Measurements from ENCODE around the gene KIAA0825. TPM values are rescaled to one million over a fixed set of nuclear protein-coding genes. Genes with fewer than 3 reads are reported as not detected.
A peak's percentile ranks its signal among the peaks of the same experiment; 100 is the strongest.
"Not testable (repeated sequence)": the region's sequence is repeated elsewhere in the genome, so short reads cannot be mapped to it uniquely, and the experiment has no call there.

Gene KIAA0825
- total and polyA plus RNA-seq, 8 donors, result 0.29 to 15.6 (median 1.5) TPM

GRCh38 chr5:94159144-94159543 lies 459.3 kb downstream of the KIAA0825 start:
- DNase-seq, result no peak
- Histone ChIP-seq H3K9me3 (peaks cover 0 to 2% (median under 1%) of the 10 kb centered on the region in 4 donors), H3K27me3 (no peaks in the 10 kb centered on the region), H3K4me1 (no peaks in the 10 kb centered on the region), H3K27ac (no peak overlapping the region), H3K36me3 (no peaks in the 10 kb centered on the region), H3K4me3 (no peak overlapping the region)
- WGBS, 5 donors, result 81 to 95% (median 88%) methylated on average over 4 of the region's 4 CpGs
- TF ChIP-seq POLR2AphosphoS5 (IDR thresholded peaks at IDR 0.05) (no peak), POLR2A (IDR thresholded peaks at IDR 0.05) (no peak), CTCF (IDR thresholded peaks at IDR 0.05) (no peak)
- intact Hi-C loops (cut with DNase I; ENCODE audit: low total_unique reads), result no loop called here

GRCh38 chr5:94157704-94158539 lies 460.5 kb downstream of the KIAA0825 start:
- Histone ChIP-seq H3K4me3 (no peak overlapping the region), H3K27me3 (no peaks in the 10 kb centered on the region), H3K4me1 (no peaks in the 10 kb centered on the region), H3K36me3 (no peaks in the 10 kb centered on the region), H3K9me3 (no peaks in the 10 kb centered on the region), H3K27ac (no peak overlapping the region)
- 48 to 64% (median 61%) methylated on average over 4 of the region's 4 CpGs for WGBS, 5 donors
- intact Hi-C loops (cut with DNase I; ENCODE audit: low total_unique reads), result no loop called here
- DNase-seq, result peak in 1 of 2 donors; percentile 3
- no peak for TF ChIP-seq POLR2AphosphoS5 (IDR thresholded peaks at IDR 0.05)
- no peak for TF ChIP-seq EP300 (IDR thresholded peaks at IDR 0.05)
- TF ChIP-seq CTCF (IDR thresholded peaks at IDR 0.05), result no peak
- TF ChIP-seq POLR2A (IDR thresholded peaks at IDR 0.05), result no peak

GRCh38 chr5:94154672-94155071 lies 463.7 kb downstream of the KIAA0825 start:
- H3K4me3 ChIP-seq, result no peak overlapping the region
- no peak for TF ChIP-seq POLR2AphosphoS5 (IDR thresholded peaks at IDR 0.05)
- TF ChIP-seq CTCF (IDR thresholded peaks at IDR 0.05), result no peak
- TF ChIP-seq POLR2A (IDR thresholded peaks at IDR 0.05), result no peak
- no peaks in the 10 kb centered on the region for H3K36me3 ChIP-seq
- 38 to 69% (median 54%) methylated on average over 2 of the region's 2 CpGs for WGBS, 5 donors
- H3K9me3 ChIP-seq, result no peaks in the 10 kb centered on the region
- intact Hi-C loops (cut with DNase I; ENCODE audit: low total_unique reads), result no loop called here
- DNase-seq, result no peak
- no peaks in the 10 kb centered on the region for H3K4me1 ChIP-seq
- H3K27ac ChIP-seq, result no peak overlapping the region
- no peaks in the 10 kb centered on the region for H3K27me3 ChIP-seq

GRCh38 chr5:94153736-94154450 lies 464.5 kb downstream of the KIAA0825 start:
- Histone ChIP-seq H3K27me3 (no peaks in the 10 kb centered on the region), H3K9me3 (no peaks in the 10 kb centered on the region), H3K36me3 (no peaks in the 10 kb centered on the region), H3K4me3 (no peak overlapping the region), H3K4me1 (no peaks in the 10 kb centered on the region), H3K27ac (no peak overlapping the region)
- no peak for DNase-seq
- intact Hi-C loops (cut with DNase I; ENCODE audit: low total_unique reads), result no loop called here
- WGBS, 5 donors, result 76 to 89% (median 82%) methylated on average over 3 of the region's 3 CpGs
- TF ChIP-seq EP300 (IDR thresholded peaks at IDR 0.05), result no peak
- TF ChIP-seq POLR2A (IDR thresholded peaks at IDR 0.05), result no peak
- TF ChIP-seq POLR2AphosphoS5 (IDR thresholded peaks at IDR 0.05), result no peak
- no peak for TF ChIP-seq CTCF (IDR thresholded peaks at IDR 0.05)

- H3K4me3 ChIP-seq; DNase-seq; H3K27me3 ChIP-seq; H3K27ac ChIP-seq; H3K36me3 ChIP-seq; H3K4me1 ChIP-seq; intact Hi-C loops (cut with DNase I; ENCODE audit: low total_unique reads): not testable (repeated sequence)
- peaks cover 0 to 21% (median 12%) of the 10 kb centered on the region in 4 donors for H3K9me3 ChIP-seq
Measured at GRCh38 chr5:94143621-94144020, 474.8 kb downstream of the KIAA0825 start.
